ENCODE results near the gene GMPR. TPM values are rescaled to one million over a fixed set of nuclear protein-coding genes. Genes with fewer than 3 reads are reported as not detected.
"Not testable (repeated sequence)": the region's sequence is repeated elsewhere in the genome, so short reads cannot be mapped to it uniquely, and the experiment has no call there.

Gene GMPR
- total RNA-seq, 4 donors from 2014 or later, result 0.53 to 6.3 (median 1.6) TPM

GRCh38 chr6:16216501-16217155, 21.8 kb upstream of the GMPR start:
- peaks cover 0 to 49% (median 0%) of the 10 kb centered on the region in 4 donors for H3K27me3 ChIP-seq
- TF ChIP-seq POLR2A (IDR thresholded peaks at IDR 0.05) (no peak), CTCF (IDR thresholded peaks at IDR 0.05) (no peak)
- H3K4me3 ChIP-seq, result peak overlapping the region in 3 of 4 donors; percentile 24 to 54 (median 32)
- no peaks in the 10 kb centered on the region for H3K36me3 ChIP-seq
- WGBS, 2 donors, result 0 to 49% methylated on average over 2 to 3 of the region's 43 CpGs
- intact Hi-C loops (cut with DNase I), result no loop called here
- no peak for DNase-seq
- H3K27ac ChIP-seq, result no peak overlapping the region
- no peaks in the 10 kb centered on the region for H3K9me3 ChIP-seq
- H3K4me1 ChIP-seq, result peaks cover 0 to 12% (median 7%) of the 10 kb centered on the region in 3 donors

GRCh38 chr6:16217156-16217721, 21.1 kb upstream of the GMPR start:
- DNase-seq, result no peak
- H3K4me3 ChIP-seq, result no peak overlapping the region

GRCh38 chr6:16222826-16223225, 15.6 kb upstream of the GMPR start:
- 81 to 95% methylated on average over 2 to 3 of the region's 3 CpGs for WGBS, 2 donors
- H3K4me1 ChIP-seq, result no peaks in the 10 kb centered on the region
- H3K27ac ChIP-seq, result no peak overlapping the region
- no peak overlapping the region for H3K4me3 ChIP-seq
- H3K9me3 ChIP-seq, result no peaks in the 10 kb centered on the region
- H3K36me3 ChIP-seq, result no peaks in the 10 kb centered on the region
- H3K27me3 ChIP-seq, result peaks cover 0 to 8% (median 0%) of the 10 kb centered on the region in 4 donors
- no peak for DNase-seq
- no peak for TF ChIP-seq CTCF (IDR thresholded peaks at IDR 0.05)
- TF ChIP-seq POLR2A (IDR thresholded peaks at IDR 0.05), result no peak
- intact Hi-C loops (cut with DNase I), result no loop called here

More at GRCh38 chr6:16217156-16217721, 21.1 kb upstream of the GMPR start:
- 87 to 91% methylated on average over 11 to 16 of the region's 17 CpGs for WGBS, 2 donors
- Histone ChIP-seq H3K27me3 (peaks cover 0 to 49% (median 0%) of the 10 kb centered on the region in 4 donors), H3K36me3 (no peaks in the 10 kb centered on the region), H3K4me1 (peaks cover 0 to 12% (median 7%) of the 10 kb centered on the region in 3 donors), H3K27ac (no peak overlapping the region), H3K9me3 (no peaks in the 10 kb centered on the region)
- TF ChIP-seq CTCF (IDR thresholded peaks at IDR 0.05) (no peak), POLR2A (IDR thresholded peaks at IDR 0.05) (no peak)
- intact Hi-C loops (cut with DNase I), result no loop called here

- Histone ChIP-seq H3K4me3 (no peak overlapping the region), H3K27ac (no peak overlapping the region), H3K4me1 (no peaks in the 10 kb centered on the region), H3K27me3 (peaks cover 0 to 3% (median 0%) of the 10 kb centered on the region in 4 donors), H3K36me3 (no peaks in the 10 kb centered on the region), H3K9me3 (no peaks in the 10 kb centered on the region)
- DNase-seq, result no peak
- no peak for TF ChIP-seq CTCF (IDR thresholded peaks at IDR 0.05)
- 91 to 93% methylated on average over 7 of the region's 7 CpGs for WGBS, 2 donors
- intact Hi-C loops (cut with DNase I), result no loop called here
Measured at GRCh38 chr6:16223362-16223761, 15.0 kb upstream of the GMPR start.

GRCh38 chr6:16224409-16224808, 14.0 kb upstream of the GMPR start:
- no peak for TF ChIP-seq CTCF (IDR thresholded peaks at IDR 0.05)
- TF ChIP-seq POLR2A (IDR thresholded peaks at IDR 0.05), result no peak

GRCh38 chr6:16225062-16225731, 13.2 kb upstream of the GMPR start:
- WGBS, 2 donors, result 72 to 96% methylated on average over 3 of the region's 3 CpGs
- H3K27ac ChIP-seq; DNase-seq; intact Hi-C loops (cut with DNase I); H3K36me3 ChIP-seq; H3K9me3 ChIP-seq; H3K4me3 ChIP-seq: not testable (repeated sequence)
- H3K4me1 ChIP-seq, result peaks cover 0 to 15% (median 11%) of the 10 kb centered on the region in 3 donors
- peaks cover 0 to 18% (median 0%) of the 10 kb centered on the region in 4 donors for H3K27me3 ChIP-seq

More at GRCh38 chr6:16224409-16224808, 14.0 kb upstream of the GMPR start:
- 69 to 71% methylated on average over 7 to 8 of the region's 8 CpGs for WGBS, 2 donors
- H3K9me3 ChIP-seq, result no peaks in the 10 kb centered on the region
- DNase-seq, result no peak
- H3K4me1 ChIP-seq, result peaks cover 0 to 7% (median 5%) of the 10 kb centered on the region in 3 donors
- peaks cover 0 to 10% (median 0%) of the 10 kb centered on the region in 4 donors for H3K27me3 ChIP-seq
- H3K27ac ChIP-seq, result no peak overlapping the region
- intact Hi-C loops (cut with DNase I), result no loop called here
- H3K36me3 ChIP-seq, result no peaks in the 10 kb centered on the region
- H3K4me3 ChIP-seq, result no peak overlapping the region

Measured in esophagus squamous epithelium (tissue), 5 donors.